ENCODE data around the gene CRYBG2.

- no peak for TF ChIP-seq SIN3A (IDR thresholded peaks at IDR 0.05; ENCODE audit: borderline replicate concordance, insufficient read depth, low read length)
- no peak for TF ChIP-seq POLR2AphosphoS5 (IDR thresholded peaks at IDR 0.05; ENCODE audit: low read depth, low read length)
- no peak for TF ChIP-seq REST (IDR thresholded peaks at IDR 0.05; ENCODE audit: insufficient read depth in 1 of 2, low read depth in 2 of 2, low read length in 2 of 2)
- TF ChIP-seq TAF1 (IDR thresholded peaks at IDR 0.05; ENCODE audit: borderline replicate concordance, insufficient read depth, low read length): no peak
- no peak for TF ChIP-seq FOXP2 (optimal IDR thresholded peaks at IDR 0.05; ENCODE audit: borderline replicate concordance, extremely low read depth, extremely low read length, insufficient read depth)
Measured at GRCh38 chr1:26286064-26286416, 67.9 kb downstream of the CRYBG2 start.
